Measurements from ENCODE around the gene NKG7. TPM values are rescaled to one million over a fixed set of nuclear protein-coding genes. Genes with fewer than 3 reads are reported as not detected.

NKG7 gene
- total and polyA plus RNA-seq, 2 of the 13 experiments (the other 11 are each of a cell fraction or from before 2014, with no cell fraction given): 0.40 TPM; not detected in 1

GRCh38 chr19:51366389-51367254 lies 5.8 kb downstream of the NKG7 start (continued):
- no peak for TF ChIP-seq HIC2 (CRISPR knock-in tag; IDR thresholded peaks at IDR 0.05; ENCODE audit: low read depth)
- no peak for TF ChIP-seq PRDM15 (CRISPR knock-in tag; IDR thresholded peaks at IDR 0.05)
- TF ChIP-seq, protein P1, sequence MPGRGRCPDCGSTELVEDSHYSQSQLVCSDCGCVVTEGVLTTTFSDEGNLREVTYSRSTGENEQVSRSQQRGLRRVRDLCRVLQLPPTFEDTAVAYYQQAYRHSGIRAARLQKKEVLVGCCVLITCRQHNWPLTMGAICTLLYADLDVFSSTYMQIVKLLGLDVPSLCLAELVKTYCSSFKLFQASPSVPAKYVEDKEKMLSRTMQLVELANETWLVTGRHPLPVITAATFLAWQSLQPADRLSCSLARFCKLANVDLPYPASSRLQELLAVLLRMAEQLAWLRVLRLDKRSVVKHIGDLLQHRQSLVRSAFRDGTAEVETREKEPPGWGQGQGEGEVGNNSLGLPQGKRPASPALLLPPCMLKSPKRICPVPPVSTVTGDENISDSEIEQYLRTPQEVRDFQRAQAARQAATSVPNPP (CRISPR knock-in tag; IDR thresholded peaks at IDR 0.05): 0 out of 2 replicates have a peak, but pooled peaks have one; percentile 46
- TF ChIP-seq, protein P2, sequence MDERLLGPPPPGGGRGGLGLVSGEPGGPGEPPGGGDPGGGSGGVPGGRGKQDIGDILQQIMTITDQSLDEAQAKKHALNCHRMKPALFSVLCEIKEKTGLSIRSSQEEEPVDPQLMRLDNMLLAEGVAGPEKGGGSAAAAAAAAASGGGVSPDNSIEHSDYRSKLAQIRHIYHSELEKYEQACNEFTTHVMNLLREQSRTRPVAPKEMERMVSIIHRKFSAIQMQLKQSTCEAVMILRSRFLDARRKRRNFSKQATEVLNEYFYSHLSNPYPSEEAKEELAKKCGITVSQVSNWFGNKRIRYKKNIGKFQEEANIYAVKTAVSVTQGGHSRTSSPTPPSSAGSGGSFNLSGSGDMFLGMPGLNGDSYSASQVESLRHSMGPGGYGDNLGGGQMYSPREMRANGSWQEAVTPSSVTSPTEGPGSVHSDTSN (CRISPR knock-in tag; IDR thresholded peaks at IDR 0.05): no peak
- peak; percentile 58; the same call in 1 of the 2 replicates for TF ChIP-seq GABPB1 (CRISPR knock-in tag; IDR thresholded peaks at IDR 0.05)
- no peak for TF ChIP-seq HNF1A (IDR thresholded peaks at IDR 0.05; ENCODE audit: low read depth)
- TF ChIP-seq HNF1A (CRISPR knock-in tag; IDR thresholded peaks at IDR 0.05; ENCODE audit: borderline replicate concordance): no peak
- TF ChIP-seq ZNF607 (CRISPR knock-in tag; IDR thresholded peaks at IDR 0.05; ENCODE audit: borderline replicate concordance): peak; percentile 89
- TF ChIP-seq, protein P3, sequence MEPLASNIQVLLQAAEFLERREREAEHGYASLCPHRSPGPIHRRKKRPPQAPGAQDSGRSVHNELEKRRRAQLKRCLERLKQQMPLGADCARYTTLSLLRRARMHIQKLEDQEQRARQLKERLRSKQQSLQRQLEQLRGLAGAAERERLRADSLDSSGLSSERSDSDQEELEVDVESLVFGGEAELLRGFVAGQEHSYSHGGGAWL (CRISPR knock-in tag; IDR thresholded peaks at IDR 0.05): peak; percentile 51
- peak; percentile 46 for TF ChIP-seq RARA (CRISPR knock-in tag; IDR thresholded peaks at IDR 0.05)
- peak; percentile 28; the same call in 1 of the 2 replicates for TF ChIP-seq MAZ (IDR thresholded peaks at IDR 0.05; ENCODE audit: borderline replicate concordance, low read depth, low read length)
- TF ChIP-seq MAZ (CRISPR knock-in tag; IDR thresholded peaks at IDR 0.05; ENCODE audit: low read depth): no peak; the same call in 1 of the 2 replicates
- TF ChIP-seq CBX5 (CRISPR knock-in tag; IDR thresholded peaks at IDR 0.05; ENCODE audit: borderline replicate concordance): no peak

Data from HepG2 (cell line).